GM12878 (cell line): Measurements from ENCODE around the gene FGF12. TPM values are rescaled to one million over a fixed set of nuclear protein-coding genes. Genes with fewer than 3 reads are reported as not detected.

Experiments used
- ATAC-seq: fragments of 200-7000 bp; cut with Tn5 transposase; 3 replicates; pipeline ENCODE4 v1.9.1; 2020; ENCODE audit warnings: mild to moderate bottlenecking, moderate library complexity
- BruUV-seq: library from RNA; stranded (reverse); fragments of 400-500 nt; replicated peaks from 2 replicates; lab custom pipeline; 2021; lab: Mats Ljungman, UMichigan
- CTCF ChIA-PET: fragments of 300-600 bp; sonication (Branson Sonifier 250); formaldehyde crosslinking; extraction: SDS; loops from one replicate; lab custom pipeline; 2021; ENCODE audit warnings: inconsistent platforms; lab: Yijun Ruan, JAX
- POLR2A ChIA-PET: fragments of 350-600 bp; formaldehyde crosslinking; extraction: SDS; loops from one replicate; lab custom pipeline; 2021; ENCODE audit warnings: inconsistent platforms; lab: Charles Lee
- RAD21 ChIA-PET: fragments of 300-600 bp; sonication (Branson Sonifier 250); formaldehyde crosslinking; loops from one replicate; lab custom pipeline; 2023; ENCODE audit warnings: antibody characterized with exemption; ENCODE audit not compliant: unreplicated experiment; lab: Charles Lee
- SMC1A ChIA-PET: fragments of 300-600 bp; sonication (Branson Sonifier 250); formaldehyde crosslinking; loops from one replicate; lab custom pipeline; 2023; ENCODE audit not compliant: unreplicated experiment, uncharacterized antibody; lab: Charles Lee
- DNase-seq: peaks from one replicate; pipeline ENCODE4 v3.0.0-alpha.2; 2011; ENCODE audit warnings: low read depth, low spot score
- FAIRE-seq: peaks from 3 replicates; lab custom pipeline; 2011; peaks lifted over from hg19 to GRCh38; lab: Jason Lieb, UNC
- H2AFZ ChIP-seq: 2 replicates; pipeline ENCODE4 v1.6.0; 2011; ENCODE audit warnings: low read depth, low read length, control low read depth; ENCODE audit not compliant: control insufficient read depth
- H3K27ac ChIP-seq: 2 replicates; pipeline ENCODE4 v1.5.1; 2011; ENCODE audit warnings: control low read depth; ENCODE audit not compliant: control insufficient read depth, insufficient read depth
- H3K27me3 ChIP-seq, 2 experiments: replicated peaks in 1 of 2; 2 replicates each; pipeline versions ENCODE4 v1.6.0 to v1.6.1; 2011; ENCODE audit warnings: low read length in 1 of 2; ENCODE audit not compliant: control insufficient read depth in 2 of 2, insufficient read depth in 2 of 2
- H3K36me3 ChIP-seq, 2 experiments: 2 replicates each; pipeline ENCODE4 v1.5.1; 2011; ENCODE audit warnings: low read length in 1 of 2; ENCODE audit not compliant: control insufficient read depth in 2 of 2, insufficient read depth in 2 of 2
- H3K4me1 ChIP-seq: 2 replicates; pipeline ENCODE4 v1.6.1; 2011; ENCODE audit warnings: mild to moderate bottlenecking, low read length, moderate library complexity, mixed read lengths; ENCODE audit not compliant: control insufficient read depth, insufficient read depth
- H3K4me2 ChIP-seq: 2 replicates; pipeline ENCODE4 v1.6.0; 2011; ENCODE audit warnings: control low read depth; ENCODE audit not compliant: control insufficient read depth, insufficient read depth
- H3K4me3 ChIP-seq: fragments of 200-600 bp; sonication (generic); 2 replicates; pipeline ENCODE4 v1.5.1; 2016
- H3K79me2 ChIP-seq: 2 replicates; pipeline ENCODE4 v1.6.0; 2011; ENCODE audit warnings: low read length; ENCODE audit not compliant: control insufficient read depth, insufficient read depth
- H3K9ac ChIP-seq: 2 replicates; pipeline ENCODE4 v1.8.0; 2011; ENCODE audit warnings: low read length, control low read depth, mixed read lengths; ENCODE audit not compliant: control insufficient read depth, insufficient read depth
- H3K9me3 ChIP-seq: replicated peaks from 3 replicates; pipeline ENCODE4 v1.5.1; 2011; ENCODE audit warnings: mild to moderate bottlenecking, low read length; ENCODE audit not compliant: control insufficient read depth, insufficient read depth
- H4K20me1 ChIP-seq: 2 replicates; pipeline ENCODE4 v1.6.0; 2011; ENCODE audit not compliant: control insufficient read depth, insufficient read depth
- ATF7 ChIP-seq: fragments of 450-650 bp; IDR thresholded peaks from 2 replicates; pipeline ENCODE4 v1.6.1; 2016; ENCODE audit warnings: low read depth, mild to moderate bottlenecking
- BHLHE40 ChIP-seq, 2 experiments: fragments of 450-650 bp in 1 of 2; IDR thresholded peaks; 2 replicates each; pipeline ENCODE4 v1.6.1; 2011 to 2017; ENCODE audit warnings: low read depth in 2 of 2, borderline replicate concordance in 1 of 2, improper control_type of control experiment in 1 of 2, low read length in 1 of 2, mild to moderate bottlenecking in 1 of 2
- BMI1 ChIP-seq: fragments of 450-650 bp; IDR thresholded peaks from 2 replicates; pipeline ENCODE4 v1.6.1; 2016; ENCODE audit warnings: mild to moderate bottlenecking, moderate library complexity, borderline replicate concordance
- CEBPZ ChIP-seq: fragments of 150-350 bp; IDR thresholded peaks from 2 replicates; pipeline ENCODE4 v1.6.1; 2016; ENCODE audit warnings: low read depth, low read length
- CREB1 ChIP-seq: IDR thresholded peaks from 2 replicates; pipeline ENCODE4 v1.6.1; 2012; ENCODE audit warnings: low read depth, mild to moderate bottlenecking, inconsistent platforms
- E2F8 ChIP-seq: fragments of 450-650 bp; IDR thresholded peaks from 2 replicates; pipeline ENCODE4 v1.6.1; 2018; ENCODE audit warnings: mild to moderate bottlenecking, low read depth, moderate library complexity; ENCODE audit not compliant: partially characterized antibody
- HDAC6 ChIP-seq: fragments of 200-600 bp; sonication (generic); IDR thresholded peaks from one replicate; pipeline ENCODE4 v1.8.0; 2017; ENCODE audit warnings: antibody characterized with exemption; ENCODE audit not compliant: unreplicated experiment
- SP1 ChIP-seq: IDR thresholded peaks from one replicate; pipeline ENCODE4 v1.6.1; 2011; ENCODE audit warnings: low read depth, low read length
- SREBF1 ChIP-seq: IDR thresholded peaks from 2 replicates; pipeline ENCODE4 v1.6.1; 2012; ENCODE audit warnings: mild to moderate bottlenecking, low read length
- ZNF24 ChIP-seq: fragments of 450-650 bp; IDR thresholded peaks from 2 replicates; pipeline ENCODE4 v1.6.1; 2017; ENCODE audit warnings: antibody characterized with exemption, mild to moderate bottlenecking
- ZNF274 ChIP-seq: IDR thresholded peaks from one replicate; pipeline ENCODE4 v1.8.0; 2011; ENCODE audit not compliant: insufficient read length, insufficient read depth
- WGBS: methylation state at CpG from one replicate; pipeline ENCODE4 v1.1.6; 2016; ENCODE audit warnings: low lambda C conversion rate; ENCODE audit not compliant: insufficient replicate concordance, insufficient coverage; ENCODE audit errors: missing lambda C conversion rate; 5-methylcytosine and 5-hydroxymethylcytosine counted together
- in situ Hi-C: fragments of 300-500 bp; cut with MboI; formaldehyde crosslinking; loops from 9 replicates; pipeline ENCODE4 v1.14.3; 2018; ENCODE audit warnings: mixed read lengths
- intact Hi-C: fragments of 100-400 bp; cut with micrococcal nuclease; formaldehyde crosslinking; loops from one replicate; pipeline ENCODE4 v1.14.2; 2022; ENCODE audit not compliant: unreplicated experiment
- polyA plus RNA-seq, 11 experiments: library from polyadenylated mRNA; depleted of rRNA in 4 of 11; unstranded in 6 of 11; stranded (reverse) in 5 of 11; fragments of >200 nt; fragmentation: Nextera tagmentation in 4 of 11; fragmentation: Illumina TruSeq in 1 of 11; extraction: Ambion mirVana in 4 of 11; extraction: Trizol in 1 of 11; gene quantifications; 1 replicate in 1 of 11; 2 replicates in 10 of 11; pipeline versions ENCODE4 v1.2.1 to v1.2.3, GENCODE V29; 2011 to 2016; ENCODE audit warnings: inconsistent platforms in 2 of 11, missing spikeins in 2 of 11, low read depth in 1 of 11
- total RNA-seq, 4 experiments: library from RNA; depleted of rRNA in 3 of 4; stranded (reverse); fragments of >200 nt in 3 of 4; fragmentation: Illumina TruSeq in 1 of 4; extraction: Trizol in 1 of 4; gene quantifications; 2 replicates each; pipeline versions ENCODE4 v1.2.1 to v1.2.3, GENCODE V29; 2013 to 2021

The FGF12 gene
- total and polyA plus RNA-seq, 10 of the 15 experiments (the other 5 are each of a cell fraction or from before 2014, with no cell fraction given) = 0.03 to 0.43 (median 0.13) TPM; not detected in 7

GRCh38 chr3:192409201-192409837 is 318.0 kb downstream of the FGF12 start:
- Histone ChIP-seq H3K27ac (no peak overlapping the region), H2AFZ (no peak overlapping the region), H3K9me3 (no peaks in the 10 kb centered on the region), H3K9ac (no peak overlapping the region), H3K36me3 (no peaks in the 10 kb centered on the region), H4K20me1 (no peaks in the 10 kb centered on the region), H3K27me3 (peaks cover 6 to 8% of the 10 kb centered on the region in 2 experiments), H3K79me2 (no peaks in the 10 kb centered on the region), H3K4me3 (no peak overlapping the region), H3K4me1 (no peaks in the 10 kb centered on the region), H3K4me2 (0 out of 2 replicates have a peak overlapping the region, but pooled peaks have one; percentile 17)
- ChIA-PET RAD21 (no interaction called here), SMC1A (no interaction called here), POLR2A (no interaction called here), CTCF (no interaction called here)
- intact Hi-C loops = no loop called here
- BruUV-seq = no TSS peak
- in situ Hi-C loops = no loop called here
- FAIRE-seq (no peak), ATAC-seq (peak; percentile 24; the same call in 1 of the 3 replicates), DNase-seq (no peak)
- under 1% methylated on average over 59 of the region's 61 CpGs for WGBS
- TF ChIP-seq CREB1 (no peak), HDAC6 (peak; percentile 25), SP1 (no peak)

GRCh38 chr3:192408647-192409200 is 318.6 kb downstream of the FGF12 start:
- Histone ChIP-seq H3K4me2 (no peak overlapping the region), H3K27me3 (peaks cover 6 to 7% of the 10 kb centered on the region in 2 experiments), H3K36me3 (no peaks in the 10 kb centered on the region), H3K4me3 (no peak overlapping the region), H3K79me2 (no peaks in the 10 kb centered on the region), H3K4me1 (no peaks in the 10 kb centered on the region), H2AFZ (no peak overlapping the region), H3K9ac (no peak overlapping the region), H3K27ac (no peak overlapping the region), H4K20me1 (no peaks in the 10 kb centered on the region), H3K9me3 (no peaks in the 10 kb centered on the region)
- CTCF ChIA-PET = no interaction called here
- RAD21 ChIA-PET = no interaction called here
- DNase-seq (no peak), ATAC-seq (no peak), FAIRE-seq (no peak)
- intact Hi-C loops (no loop called here), in situ Hi-C loops (no loop called here)
- POLR2A ChIA-PET = no interaction called here
- no TSS peak for BruUV-seq
- WGBS = 2% methylated on average over 27 of the region's 41 CpGs
- SMC1A ChIA-PET = no interaction called here
- TF ChIP-seq BHLHE40 (IDR thresholded peaks at IDR 0.05; ENCODE audit: borderline replicate concordance in 1 of 2, low read depth in 2 of 2, low read length in 1 of 2) (no peak), ZNF24 (no peak), SREBF1 (no peak), ATF7 (no peak), ZNF274 (no peak), E2F8 (no peak), CEBPZ (no peak), BMI1 (no peak)
